ENCODE results near the gene IGF2.

DNA sequence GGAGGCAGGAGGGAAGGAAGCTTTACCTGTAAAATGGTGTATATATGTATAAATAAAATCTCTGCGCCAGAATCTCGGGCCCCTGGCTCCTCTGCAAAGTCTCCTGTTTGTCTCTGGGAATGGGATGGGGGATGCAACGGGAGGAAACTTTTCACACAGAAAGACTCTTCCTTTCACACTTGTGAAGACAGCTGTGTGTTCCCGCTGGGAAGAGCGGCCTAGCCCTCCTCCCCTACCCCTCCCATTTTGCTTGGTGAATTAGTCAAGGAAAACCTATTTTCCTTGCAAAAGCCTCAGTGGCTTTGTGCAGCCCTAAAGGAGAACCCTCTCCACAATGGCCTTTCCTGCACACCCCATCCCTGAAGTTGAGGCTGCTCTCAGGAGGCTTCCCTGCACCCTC, 9.4 kb upstream of the IGF2 start:
- TF ChIP-seq, protein P1, sequence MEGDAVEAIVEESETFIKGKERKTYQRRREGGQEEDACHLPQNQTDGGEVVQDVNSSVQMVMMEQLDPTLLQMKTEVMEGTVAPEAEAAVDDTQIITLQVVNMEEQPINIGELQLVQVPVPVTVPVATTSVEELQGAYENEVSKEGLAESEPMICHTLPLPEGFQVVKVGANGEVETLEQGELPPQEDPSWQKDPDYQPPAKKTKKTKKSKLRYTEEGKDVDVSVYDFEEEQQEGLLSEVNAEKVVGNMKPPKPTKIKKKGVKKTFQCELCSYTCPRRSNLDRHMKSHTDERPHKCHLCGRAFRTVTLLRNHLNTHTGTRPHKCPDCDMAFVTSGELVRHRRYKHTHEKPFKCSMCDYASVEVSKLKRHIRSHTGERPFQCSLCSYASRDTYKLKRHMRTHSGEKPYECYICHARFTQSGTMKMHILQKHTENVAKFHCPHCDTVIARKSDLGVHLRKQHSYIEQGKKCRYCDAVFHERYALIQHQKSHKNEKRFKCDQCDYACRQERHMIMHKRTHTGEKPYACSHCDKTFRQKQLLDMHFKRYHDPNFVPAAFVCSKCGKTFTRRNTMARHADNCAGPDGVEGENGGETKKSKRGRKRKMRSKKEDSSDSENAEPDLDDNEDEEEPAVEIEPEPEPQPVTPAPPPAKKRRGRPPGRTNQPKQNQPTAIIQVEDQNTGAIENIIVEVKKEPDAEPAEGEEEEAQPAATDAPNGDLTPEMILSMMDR (IDR thresholded peaks at IDR 0.05) = no peak
- no peak for TF ChIP-seq POLR2A (IDR thresholded peaks at IDR 0.05)
